AG08395 (cell line): ENCODE data around the gene BCAR1.

Experiments used
- DNase-seq: peaks from one replicate; pipeline ENCODE4 v3.0.0; 2012; ENCODE audit warnings: mixed read lengths, low spot score

The BCAR1 gene

DNA sequence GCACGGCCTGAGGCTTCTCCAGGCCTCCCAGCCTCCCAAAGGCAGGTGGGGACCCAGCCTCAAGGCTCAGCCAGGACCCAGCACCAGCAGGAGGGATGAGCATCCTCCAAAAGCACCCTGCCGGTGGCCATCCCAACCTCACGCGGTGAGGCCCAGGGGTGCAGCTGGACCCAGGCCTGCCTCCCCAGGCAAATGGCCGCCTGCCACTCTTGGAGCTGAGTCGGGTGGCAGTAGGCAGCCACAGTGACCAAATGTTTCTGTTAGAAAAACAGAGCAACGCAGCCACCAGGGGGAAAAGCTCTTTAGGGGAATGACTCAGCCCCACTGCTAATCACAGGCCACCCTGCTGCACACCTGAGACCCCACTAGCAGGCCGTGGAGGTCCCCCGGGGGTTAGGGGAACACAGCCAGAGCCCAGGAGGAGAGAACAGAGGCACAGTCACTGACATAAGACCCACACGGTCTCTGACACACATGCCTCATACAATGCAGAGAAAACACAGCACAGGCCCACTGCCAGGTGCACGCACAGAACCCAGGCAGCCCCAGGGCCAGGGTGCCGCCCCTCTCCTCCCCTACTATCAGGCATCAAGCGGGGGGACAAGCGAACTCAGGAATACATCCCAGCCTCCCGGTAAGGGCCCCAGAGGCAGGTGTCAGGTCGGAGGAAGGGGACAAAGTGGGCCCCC, 12.4 kb downstream of the BCAR1 start:
- peak; percentile 66 for DNase-seq

DNA sequence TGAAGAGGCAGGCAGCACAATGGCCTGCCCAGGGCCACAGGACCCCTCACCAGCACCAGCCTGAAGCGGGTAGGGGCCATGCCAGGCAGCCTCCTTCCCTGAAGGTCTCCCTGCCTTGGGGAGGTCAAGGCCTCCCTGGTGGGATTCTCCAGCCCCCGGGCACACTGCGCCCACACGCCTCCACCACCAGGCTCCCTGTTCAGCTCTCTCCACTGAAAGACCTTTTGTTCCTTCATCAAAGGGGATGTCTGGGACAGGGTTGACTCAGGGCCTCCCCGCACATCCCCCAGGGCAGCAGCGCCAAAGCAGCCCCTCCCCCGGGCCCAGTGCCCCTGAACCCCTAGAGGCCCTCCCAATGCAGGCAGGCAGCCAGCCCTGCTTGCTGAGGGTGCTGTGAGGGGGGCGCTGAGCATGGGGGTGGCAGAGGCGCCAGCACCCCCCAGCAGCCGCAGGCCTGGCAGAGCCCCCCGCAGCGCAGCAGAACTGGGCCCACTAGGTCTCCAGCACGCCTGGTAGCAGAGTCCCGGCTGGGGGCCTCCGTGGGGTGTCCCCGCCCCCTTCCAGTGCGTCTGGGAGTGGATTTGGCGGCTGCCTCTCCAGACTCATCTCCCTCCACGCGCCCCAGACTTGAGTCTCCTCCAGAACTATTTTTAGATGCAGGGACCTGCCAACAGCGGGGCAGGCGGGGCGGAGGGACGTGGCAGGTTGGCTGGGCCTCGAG, 13.1 kb downstream of the BCAR1 start:
- DNase-seq, result peak; percentile 92

DNA sequence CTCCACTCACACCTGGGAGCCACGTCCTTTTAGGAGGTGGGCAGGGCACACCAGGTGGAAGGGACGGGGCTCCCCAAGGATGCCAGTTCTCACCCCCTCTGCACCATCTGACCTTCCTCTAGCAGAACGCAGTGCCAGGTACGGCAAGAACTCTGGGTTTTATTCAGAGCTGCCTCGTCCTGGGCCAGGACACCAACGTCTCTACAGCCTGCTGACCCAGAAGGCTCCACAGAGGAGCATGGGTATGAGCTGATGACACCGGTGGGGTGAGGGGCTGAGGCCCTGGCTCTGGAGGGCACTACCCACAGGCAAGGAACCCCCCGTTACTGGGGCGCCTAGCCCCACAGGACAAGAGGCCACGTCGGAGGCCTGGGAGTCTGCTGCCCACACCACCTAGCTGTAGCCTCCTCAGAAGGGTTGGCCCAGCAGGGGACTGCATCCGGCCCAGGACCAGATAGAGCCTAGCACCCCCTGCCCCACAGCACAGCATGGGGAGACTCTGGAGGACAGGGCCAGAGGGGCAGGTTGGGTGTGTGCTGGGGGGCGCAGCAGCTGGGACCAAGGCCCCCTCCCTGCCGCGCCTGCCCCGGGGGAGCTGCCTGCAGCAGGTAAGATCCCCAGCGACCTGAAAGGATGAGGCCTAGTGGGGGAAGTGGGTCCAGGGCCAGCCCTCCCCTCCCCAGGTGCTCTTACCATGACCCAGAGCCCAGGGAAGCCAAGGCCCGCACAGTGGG, 13.9 kb downstream of the BCAR1 start:
- no peak for DNase-seq

DNA sequence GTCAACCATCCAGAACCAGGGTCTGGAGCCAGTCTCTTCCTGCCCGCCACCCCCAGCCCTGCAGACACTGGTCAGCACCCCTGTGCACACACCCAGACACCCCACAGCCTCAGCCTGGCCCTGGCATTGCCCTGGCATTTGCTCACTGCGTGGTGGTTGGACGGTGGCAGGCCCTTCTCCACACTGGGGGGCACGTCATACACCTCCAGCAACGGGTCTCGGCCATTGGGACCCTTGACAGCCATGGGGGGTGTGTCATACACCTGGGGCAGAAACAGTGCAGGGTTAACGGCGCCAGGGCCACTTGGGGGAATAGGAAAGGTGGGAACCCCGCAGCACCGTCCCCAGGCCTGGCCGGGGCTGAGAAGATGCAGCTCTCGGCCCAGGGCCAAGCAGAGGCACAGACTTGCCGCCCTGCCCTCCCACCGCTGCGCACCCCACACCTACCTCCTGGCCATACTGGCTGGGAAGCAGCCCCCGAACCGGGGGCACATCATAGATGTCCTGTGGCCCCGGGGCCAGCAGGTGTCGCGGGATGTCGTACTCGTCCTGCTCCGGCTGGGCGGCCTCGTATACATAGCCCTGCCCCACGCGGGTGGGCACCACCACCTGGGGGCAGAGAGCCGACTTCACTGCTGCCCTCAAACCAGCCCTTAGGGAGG, 14.6 kb downstream of the BCAR1 start:
- DNase-seq, result no peak

DNA sequence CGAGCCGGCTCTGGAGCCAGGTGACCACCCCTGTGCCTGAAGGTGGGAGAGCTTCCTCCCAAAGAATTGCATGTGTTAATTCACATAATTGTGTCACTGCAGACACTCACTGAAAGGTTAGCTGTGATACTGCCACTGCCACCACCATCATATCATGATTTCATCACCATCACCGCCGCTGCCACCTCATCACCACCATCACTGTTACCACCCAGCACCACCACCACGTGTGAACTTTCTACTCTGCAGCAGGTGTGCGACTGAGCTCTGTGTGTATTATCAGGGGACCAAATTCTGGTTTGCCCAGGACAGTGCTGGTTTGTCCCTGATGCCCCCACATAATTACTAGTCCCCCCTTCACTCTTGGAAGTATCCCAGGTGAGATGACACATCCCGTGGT, 15.2 kb downstream of the BCAR1 start:
- no peak for DNase-seq

DNA sequence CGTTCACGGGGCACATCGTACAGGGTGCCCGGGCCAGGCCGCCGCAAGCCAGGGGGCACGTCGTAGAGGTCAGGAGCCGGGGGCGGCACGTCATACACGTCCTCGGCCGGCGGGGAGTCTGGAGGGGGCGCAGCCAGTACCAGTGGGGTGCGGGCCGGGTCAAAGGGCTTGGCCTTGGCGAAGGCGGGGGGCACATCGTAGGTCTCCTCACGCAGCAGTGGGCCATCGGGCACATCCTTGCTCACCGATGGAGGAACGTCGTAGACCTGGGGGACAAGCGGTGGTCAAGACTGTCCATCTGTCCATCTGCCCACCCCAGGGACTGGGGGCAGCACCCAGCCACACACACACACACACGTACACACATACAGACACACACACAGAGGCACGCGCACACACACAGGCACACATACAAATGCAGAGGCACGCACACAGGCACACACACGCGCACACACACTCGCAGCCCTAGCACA, 15.7 kb downstream of the BCAR1 start:
- no peak for DNase-seq

DNA sequence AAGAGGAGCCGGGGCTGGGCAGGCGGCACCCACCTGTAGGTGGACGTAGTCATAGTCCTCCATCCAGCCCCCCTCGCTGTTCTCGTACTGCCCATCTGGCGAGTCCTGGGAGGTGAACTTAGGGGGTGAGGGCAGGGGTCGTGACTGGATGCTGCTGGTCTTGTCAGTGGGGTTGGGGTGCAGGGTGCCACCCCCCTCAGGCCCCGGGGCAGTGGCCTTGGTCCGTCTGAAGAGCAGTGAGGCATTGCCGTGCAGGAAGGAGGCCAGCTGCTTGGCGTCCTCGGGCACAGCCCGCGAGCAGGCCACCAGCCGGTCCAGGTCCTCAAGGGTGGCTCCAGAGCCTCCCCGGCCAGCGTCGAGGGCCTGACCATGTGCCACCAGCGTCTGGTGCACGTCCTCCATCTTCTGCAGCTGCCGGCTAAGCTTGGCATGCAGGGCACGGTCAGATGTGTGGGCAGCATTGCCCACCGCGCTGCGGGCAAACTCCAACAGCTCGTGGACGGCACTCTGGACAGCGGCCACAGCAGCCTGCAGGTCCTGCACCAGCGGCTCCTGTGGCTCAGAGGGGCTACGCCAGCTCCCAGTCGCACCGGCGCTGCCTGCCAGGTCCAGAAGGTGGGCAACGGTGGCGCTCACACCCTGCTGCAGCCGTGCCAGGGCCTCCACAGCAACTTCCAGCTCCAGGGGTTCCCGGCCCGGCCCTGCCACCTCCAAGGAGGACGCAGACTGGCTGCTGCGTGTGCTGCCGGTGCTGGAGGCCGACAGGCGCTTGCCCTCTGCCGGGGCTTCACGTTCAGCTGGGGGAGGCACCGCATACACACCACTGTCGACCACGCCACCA, 16.3 kb downstream of the BCAR1 start:
- DNase-seq, result no peak

DNA sequence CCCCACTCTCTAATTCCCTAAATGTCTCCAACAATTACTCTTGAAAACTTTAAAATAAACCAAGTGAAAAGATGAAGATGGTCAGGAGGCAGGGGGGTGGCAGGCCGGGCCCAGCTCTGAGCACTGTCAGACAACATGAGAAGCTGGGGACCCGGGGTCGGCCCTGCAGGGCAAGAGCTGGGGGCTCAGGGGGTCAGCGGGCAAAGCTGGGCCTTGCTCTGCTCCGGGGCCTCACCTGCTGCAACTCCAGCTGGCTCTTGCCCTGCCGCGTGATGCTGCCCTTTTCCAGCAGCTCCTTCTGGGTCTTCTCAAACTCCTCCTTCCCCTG, 17.8 kb downstream of the BCAR1 start:
- DNase-seq, result no peak

DNA sequence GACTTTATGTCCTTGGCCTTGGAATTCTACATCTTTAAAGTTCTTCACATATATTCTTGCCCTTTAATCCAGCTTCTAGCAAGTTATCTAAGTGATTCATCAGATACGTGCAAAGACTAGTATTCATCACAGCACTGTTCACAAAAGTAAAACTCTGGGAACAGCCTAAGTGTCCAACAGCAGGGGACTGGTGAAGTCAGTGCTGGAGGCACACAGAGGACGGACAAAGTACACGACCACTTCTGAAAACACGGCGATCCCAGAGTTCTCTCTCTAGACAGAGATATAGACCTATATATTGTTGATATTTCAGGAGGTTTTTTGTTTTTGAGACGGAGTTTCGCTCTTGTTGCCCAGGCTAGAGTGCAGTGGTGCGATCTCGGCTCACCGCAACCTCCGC, 19.9 kb downstream of the BCAR1 start:
- DNase-seq, result no peak

DNA sequence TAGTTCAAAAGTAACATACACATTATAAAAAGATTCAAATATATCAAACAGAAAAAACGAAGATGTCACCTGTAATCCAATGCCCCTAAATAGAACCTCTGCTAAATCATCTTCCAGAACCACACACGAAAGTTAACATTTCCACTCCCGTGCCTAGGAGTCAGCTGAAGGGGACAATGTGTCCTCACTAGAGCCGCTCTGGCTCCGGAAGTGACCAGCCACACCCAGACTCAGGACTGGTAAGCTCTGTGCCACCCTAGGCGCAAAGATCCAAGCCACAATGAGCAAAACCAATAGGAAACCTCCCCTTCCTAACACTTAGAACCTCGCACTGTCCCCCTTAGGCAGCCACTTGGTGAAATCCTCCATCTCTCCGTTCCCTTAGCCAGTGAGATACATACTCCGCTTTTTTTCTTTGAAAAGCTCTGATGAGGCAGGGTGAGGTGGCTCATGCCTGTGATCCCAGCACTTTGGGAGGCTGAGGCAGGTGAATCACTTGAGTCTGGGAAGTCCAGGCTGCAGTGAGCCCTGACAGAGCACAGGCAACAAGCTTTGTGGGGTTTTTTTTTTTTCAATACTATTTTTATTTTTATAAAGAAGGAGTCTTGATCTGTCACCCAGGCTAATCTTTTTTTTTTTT, 20.8 kb downstream of the BCAR1 start:
- no peak for DNase-seq

DNA sequence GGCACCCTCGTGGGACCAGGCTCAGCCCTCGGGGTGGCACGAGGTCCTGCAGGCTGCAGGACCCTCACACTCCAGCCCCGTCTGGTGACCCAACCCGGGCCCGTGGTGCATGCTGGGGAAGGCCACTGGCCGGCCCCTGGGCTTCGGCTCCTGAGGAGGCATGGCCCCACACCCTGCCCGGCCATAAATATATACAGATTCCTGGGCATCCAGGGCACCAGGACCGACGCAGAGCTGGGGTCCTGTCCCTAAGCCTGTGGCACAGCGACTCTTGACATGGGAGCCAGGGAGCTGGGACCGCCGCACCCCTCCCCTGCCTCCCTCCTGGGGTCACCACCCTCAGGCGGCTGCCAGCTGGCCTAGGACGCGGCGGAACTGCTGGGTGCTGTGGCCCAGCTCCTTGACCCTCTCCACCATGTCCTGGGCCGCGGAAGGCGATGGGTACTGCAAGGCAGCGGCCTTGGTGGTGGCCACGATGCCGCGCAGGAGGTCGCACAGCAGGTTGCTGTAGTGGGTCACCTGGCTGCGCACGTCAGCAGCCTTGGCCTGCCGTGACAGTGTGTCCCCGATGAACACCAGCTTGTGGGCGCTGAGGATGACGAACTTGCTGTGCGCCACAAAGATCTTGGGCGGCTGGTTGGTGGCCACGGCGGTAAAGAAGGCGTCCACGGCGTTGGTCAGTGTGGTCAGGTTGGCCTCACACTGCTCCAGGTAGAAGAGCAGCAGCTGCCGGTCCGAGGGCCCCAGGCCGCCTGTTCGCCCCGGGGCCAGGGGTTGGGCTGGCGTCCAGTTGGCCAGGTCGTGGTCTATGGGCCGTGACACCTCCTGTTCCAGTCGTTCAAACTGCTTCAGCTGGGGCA, 22.0 kb downstream of the BCAR1 start:
- DNase-seq, result no peak

DNA sequence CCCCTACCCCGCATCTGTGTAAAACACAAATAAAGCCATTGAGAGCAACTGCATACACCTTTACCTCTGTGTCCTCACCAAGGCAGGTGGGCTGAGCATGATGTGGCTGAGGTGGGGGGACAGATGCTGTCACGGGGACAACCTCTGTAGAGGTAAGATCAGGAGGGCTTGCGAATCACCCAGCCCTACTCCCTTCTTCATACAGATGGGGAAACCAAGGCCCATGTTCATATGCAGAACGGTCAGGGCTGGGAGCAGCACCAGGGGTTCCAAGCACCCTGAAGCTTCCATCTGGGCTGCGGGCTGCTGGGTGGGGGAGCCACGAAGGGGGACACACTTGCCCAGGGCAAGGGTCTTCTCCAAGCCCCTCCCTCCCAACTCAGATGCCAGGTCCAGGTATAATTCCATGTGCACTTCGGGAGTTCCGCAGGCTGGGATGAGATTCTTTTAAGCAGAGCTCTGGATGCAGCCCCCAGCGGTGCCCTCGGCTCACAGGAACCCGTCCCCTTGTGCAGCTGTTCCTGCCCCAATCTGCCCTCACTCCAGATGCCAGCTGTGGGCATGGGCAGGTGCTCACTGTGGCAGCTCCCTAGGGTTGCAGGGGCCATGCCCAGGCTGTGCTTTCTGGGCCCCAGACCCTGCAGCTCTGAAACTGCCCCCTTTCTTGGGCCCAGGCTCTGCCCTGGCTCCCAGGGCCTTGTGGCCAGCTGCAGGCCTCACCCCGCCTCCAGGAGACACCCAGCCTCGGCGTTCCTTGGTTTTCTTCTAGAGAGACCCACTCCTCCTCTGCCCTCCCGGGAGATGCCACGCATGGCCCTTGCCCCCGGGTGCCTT, 23.1 kb downstream of the BCAR1 start:
- DNase-seq, result no peak

DNA sequence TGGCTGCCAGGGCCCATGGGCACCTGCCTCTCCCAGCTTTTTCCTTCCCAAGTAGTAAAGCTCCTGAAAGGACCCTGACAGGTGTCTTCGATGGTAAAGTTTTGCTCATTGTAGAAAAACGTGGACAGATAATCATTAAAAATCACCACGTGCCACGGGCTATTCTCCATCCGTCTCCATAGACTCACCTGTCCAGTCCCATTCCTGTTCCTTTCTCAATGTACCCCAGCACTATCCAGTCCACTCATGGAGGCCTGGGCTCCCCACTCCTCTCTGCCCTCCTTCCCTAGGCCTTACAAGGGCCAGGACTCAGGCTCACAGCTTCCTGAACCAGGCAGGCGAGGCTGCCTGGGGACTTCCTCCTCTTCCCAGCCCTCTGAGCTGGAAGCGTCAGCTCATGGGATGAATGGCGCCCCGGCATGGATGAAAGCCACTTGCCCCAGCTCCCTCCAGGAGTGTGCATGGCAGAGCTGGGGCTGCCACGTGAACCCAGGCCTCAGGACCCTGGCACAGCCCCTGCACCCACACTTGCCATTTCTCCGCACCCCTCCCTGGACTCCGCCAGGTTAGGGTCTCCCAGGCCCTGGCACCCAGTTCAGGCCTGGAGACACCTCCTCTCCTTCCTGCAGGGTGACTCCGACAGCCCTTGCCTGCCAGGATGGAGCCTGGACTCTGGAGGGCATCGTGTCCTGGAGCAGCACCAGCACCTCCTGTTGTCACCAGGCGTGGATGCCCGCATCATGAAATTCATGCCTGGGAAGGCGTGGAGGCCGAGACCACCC, 23.9 kb downstream of the BCAR1 start:
- DNase-seq, result no peak

DNA sequence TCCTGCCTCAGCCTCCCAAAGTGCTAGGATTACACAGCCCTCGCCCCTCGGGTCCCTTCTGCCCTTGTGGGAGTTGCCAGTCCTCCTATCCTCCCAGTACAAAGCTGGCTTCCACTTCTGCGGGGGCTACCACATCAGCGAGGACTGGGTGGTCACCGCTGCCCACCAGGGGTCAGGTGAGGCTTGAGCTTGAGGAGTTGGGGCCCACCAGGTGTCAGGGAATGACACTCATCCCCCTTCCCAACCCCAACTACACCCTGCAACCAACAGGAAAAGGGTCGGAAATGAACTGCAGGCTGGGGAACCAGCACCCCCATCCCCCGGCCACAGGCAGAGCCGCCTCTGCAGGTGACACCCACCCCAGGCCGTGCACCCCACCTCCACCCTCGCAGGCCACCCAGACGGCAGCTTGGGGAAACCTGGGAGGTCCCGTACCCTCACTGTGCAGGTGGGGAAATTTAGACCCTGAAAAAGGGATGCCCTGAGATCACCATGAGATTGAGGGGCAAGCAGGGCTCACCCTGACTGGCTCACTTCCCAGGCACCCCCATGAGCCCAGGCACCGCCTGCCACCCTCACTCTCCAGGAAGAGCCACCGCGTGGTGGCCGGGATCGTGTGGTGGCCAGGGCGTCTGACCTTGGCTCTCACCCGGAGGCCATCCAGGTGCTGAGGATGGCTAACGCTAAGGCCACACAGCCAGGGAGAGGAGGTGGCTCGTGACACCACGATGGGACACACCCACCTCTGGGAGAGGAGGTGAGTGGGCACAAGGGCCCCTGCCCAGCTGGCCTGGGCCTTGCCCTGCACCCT, 24.7 kb downstream of the BCAR1 start:
- no peak for DNase-seq

DNA sequence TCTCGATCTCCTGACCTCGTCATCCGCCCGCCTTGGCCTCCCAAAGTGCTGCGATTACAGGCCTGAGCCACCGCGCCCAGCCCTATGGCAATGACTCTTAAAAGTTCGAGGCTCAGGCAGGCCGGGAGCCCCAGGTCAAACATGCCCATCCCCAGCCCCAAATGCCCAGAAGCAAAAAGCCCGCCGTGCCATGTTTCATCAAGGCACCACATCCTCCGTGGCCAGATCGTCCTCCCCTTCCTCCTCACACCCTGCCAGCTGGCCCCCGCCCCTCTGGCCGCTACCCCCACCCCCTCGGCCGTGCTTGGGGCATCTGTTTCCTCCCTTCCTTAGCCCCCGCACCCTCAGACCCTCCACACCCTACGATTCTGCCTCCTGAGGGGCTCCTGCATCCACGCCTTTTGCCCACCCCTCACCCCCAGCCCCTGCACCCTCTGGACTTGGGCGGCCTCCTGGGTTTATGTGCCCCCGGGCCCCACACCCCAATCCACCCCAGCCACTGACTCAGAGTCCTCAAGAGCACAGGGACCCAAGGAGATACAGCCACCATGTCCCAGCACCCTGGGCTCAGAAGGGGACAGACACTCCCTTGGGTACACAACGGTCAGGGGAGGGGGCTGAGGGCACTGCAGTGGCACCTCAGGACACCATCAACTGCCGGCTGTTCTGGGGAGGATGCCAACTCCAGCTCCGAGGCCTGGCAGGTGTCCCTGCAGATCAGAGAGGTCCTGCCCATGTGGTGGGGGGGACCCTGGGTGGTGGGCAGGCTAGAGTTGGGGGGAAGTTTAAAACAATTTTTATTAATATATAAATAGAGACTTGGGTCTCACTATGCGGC, 25.5 kb downstream of the BCAR1 start:
- DNase-seq, result no peak

DNA sequence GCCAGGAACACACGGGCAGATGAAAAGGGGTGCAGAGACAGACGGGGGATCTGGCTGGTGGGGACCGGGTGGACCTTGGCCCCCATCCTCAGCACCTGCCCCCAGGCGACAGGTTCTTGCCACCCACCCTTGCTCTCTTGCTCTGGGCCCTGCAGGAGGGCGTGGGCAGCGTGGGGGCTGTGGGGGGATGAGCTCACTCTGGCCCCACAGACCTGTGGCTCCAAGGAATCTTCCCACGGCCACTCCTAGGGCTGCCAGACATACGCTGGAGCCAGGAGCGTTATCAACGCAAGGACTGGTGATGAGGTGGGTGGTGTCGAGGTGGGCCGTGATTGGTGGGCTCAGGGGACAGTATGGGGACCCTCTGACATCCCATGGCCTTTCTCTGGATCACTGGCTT, 26.3 kb downstream of the BCAR1 start:
- no peak for DNase-seq
